ENCODE measurements around the gene SPEN.
"Not testable (repeated sequence)": the region's sequence is repeated elsewhere in the genome, so short reads cannot be mapped to it uniquely, and the experiment has no call there.

SPEN gene

DNA sequence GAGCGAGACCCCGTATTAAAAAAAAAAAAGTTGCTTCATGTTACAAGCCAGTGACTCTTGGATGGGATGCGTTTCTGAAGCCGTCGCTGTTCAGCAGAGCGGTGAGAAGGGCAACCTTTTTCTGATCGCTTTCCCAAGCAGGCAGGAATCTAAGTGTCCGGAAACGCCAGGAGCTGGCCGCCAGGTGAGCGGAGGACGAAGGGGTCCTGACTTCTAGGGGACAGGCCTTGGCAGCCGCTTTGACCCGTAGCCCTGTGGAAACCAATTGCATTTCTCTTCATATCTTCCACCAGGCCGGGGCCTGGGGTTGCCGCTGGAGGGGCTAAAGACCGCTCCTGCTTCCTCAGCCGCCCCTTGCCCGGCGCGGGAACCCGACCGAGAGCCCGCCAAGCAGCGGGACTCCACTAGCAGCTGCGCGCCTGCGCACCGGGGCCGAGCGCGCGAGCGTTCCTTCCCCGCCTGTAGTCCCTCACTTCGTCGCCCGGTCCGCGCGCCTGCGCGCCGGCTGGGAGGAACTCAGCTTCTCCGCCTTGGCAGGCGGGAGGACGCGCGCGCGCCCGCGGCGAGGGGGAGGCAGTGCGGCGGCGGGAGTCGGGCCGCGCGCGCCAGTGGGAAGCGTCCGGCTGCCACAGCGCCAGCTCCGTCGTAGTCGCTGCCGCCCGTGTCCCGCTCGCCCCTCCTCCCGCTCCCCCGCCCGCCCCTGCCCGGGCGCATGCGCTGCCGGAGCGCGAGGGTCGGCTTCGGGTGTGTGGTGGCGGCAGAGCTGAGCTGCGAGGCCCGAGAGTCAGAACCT, at the start of gene SPEN:
Gene SPEN, plus strand, starts transcription at position 608 of the 793 bp plus-strand sequence. CDS start 361 bp downstream, outside the sequence.
- DNase-seq (ENCODE audit: low read depth) = peak; percentile 99

GRCh38 chr1:15799004-15799867, 48.3 kb upstream of the SPEN start:
- DNase-seq (ENCODE audit: low read depth) = no peak

GRCh38 chr1:15799928-15800835, 47.3 kb upstream of the SPEN start:
- DNase-seq (ENCODE audit: low read depth) = no peak

GRCh38 chr1:15802234-15802965, 45.1 kb upstream of the SPEN start:
- DNase-seq (ENCODE audit: low read depth) = no peak

DNA sequence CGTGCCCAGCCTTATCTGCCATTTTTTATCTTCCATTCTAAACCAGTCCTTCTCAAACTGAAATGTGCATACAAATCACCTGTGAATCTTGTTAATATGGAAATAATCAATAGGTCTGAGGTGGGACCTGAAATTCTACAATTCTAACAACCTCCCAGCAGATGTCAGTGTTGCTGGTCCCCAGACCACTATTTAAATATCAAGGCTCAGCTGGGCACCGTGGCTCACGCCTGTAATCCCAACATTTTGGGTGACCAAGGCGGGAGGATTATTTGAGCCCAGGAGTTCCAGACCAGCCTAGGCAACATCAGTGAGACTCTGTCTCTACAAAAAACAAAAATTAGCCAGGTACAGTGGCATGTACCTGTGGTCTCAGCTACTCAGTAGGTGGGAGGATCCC, 44.1 kb upstream of the SPEN start:
- no peak for DNase-seq (ENCODE audit: low read depth)

- no peak for DNase-seq (ENCODE audit: low read depth)
Observed at GRCh38 chr1:15804060-15804459, 43.4 kb upstream of the SPEN start.

- no peak for DNase-seq (ENCODE audit: low read depth)
Observed at GRCh38 chr1:15807121-15807520, 40.4 kb upstream of the SPEN start.

- not testable (repeated sequence) for DNase-seq (ENCODE audit: low read depth)
Observed at GRCh38 chr1:15807549-15807948, 40.0 kb upstream of the SPEN start, which contains the start of gene UQCRHL. Gene UQCRHL, minus strand, starts transcription at chr1:15807649. Its CDS starts 0 bp downstream, at chr1:15807649.

- no peak for DNase-seq (ENCODE audit: low read depth)
Observed at GRCh38 chr1:15808955-15809354, 38.6 kb upstream of the SPEN start.

DNA sequence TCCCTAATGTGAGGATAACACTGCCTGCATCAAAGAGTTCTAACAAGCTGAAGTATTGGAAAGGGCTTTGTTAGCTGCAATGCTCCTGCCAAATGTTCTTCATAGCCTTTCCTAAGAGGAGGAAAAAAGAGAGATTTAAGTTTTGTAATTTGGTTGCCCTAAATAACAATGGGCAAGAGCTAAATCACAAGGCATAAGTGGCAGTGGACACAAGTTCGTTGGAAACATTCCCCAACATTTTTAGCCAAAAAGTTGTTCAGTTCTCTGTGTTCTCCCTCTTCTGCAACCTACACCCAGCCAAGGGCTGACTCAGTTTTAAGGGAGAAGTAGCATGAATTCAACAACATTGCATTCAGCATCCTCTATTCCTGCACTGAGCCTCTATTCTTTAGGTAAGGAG, 37.4 kb upstream of the SPEN start:
- DNase-seq (ENCODE audit: low read depth) = no peak

DNA sequence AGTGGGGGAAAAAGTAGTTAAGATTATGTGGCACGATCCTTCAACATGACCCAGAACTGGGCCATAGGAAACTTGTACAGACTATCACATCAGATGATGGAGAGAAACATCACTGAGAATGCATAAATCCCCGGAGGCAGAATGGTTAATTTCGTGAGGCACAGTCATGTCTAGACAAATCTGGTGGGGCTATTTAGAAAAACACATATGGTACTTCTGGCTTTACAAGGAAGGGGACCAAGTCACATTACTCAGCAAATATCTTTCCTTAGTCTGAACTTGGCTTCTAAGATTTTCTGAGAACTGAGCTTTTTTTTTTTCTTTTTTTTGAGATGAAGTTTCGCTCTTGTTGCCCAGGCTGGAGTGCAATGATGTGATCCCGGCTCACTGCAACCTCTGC, 30.8 kb upstream of the SPEN start:
- no peak for DNase-seq (ENCODE audit: low read depth)

- no peak for DNase-seq (ENCODE audit: low read depth)
Observed at GRCh38 chr1:15820478-15820877, 27.0 kb upstream of the SPEN start.

- no peak for DNase-seq (ENCODE audit: low read depth)
Observed at GRCh38 chr1:15825800-15826199, 21.7 kb upstream of the SPEN start.

GRCh38 chr1:15826810-15827507, 20.5 kb upstream of the SPEN start:
- DNase-seq (ENCODE audit: low read depth) = no peak

- DNase-seq (ENCODE audit: low read depth) = not testable (repeated sequence)
Observed at GRCh38 chr1:15827567-15827966, 19.9 kb upstream of the SPEN start.

GRCh38 chr1:15828931-15829330, 18.6 kb upstream of the SPEN start:
- DNase-seq (ENCODE audit: low read depth) = not testable (repeated sequence)

- no peak for DNase-seq (ENCODE audit: low read depth)
Observed at GRCh38 chr1:15830258-15830657, 17.2 kb upstream of the SPEN start.

- DNase-seq (ENCODE audit: low read depth) = peak; percentile 38
Observed at GRCh38 chr1:15833069-15833679, 14.3 kb upstream of the SPEN start.

DNA sequence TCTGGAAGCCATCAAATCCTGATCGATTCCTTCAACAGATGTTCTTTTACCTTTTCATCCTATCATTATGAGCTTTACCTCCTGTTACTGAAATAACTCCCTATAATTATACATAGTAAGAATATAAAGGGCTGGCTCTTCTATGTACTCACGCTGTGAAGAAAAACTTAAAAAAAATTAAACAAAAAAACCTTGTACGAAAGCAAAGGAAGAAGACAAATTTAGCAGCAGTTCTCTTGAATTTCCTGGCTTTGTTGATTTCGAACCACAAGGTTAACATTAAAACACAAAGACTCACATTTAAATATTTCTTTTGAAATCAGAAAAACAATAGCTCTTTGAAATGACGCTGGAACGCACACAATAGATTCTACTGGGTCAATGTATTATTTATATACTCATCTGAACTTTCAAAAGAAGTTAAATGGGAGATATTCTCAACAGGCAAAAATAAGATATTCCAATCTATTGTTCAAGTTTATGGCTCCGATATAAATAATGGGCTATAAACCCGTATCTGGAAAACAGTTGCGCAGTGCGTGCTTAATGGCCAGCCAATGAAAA, 13.6 kb upstream of the SPEN start:
- no peak for DNase-seq (ENCODE audit: low read depth)
